DOHH2 (cell line): ENCODE results near the gene ATP2C1.
"Not testable (repeated sequence)": the region's sequence is repeated elsewhere in the genome, so short reads cannot be mapped to it uniquely, and the experiment has no call there.

Experiments
- H3F3A ChIP-seq: fragments of 200-600 bp; sonication (generic), shearing (Covaris generic); 2 replicates; pipeline ENCODE4 v1.6.0; 2016; ENCODE audit warnings: antibody characterized with exemption, mild to moderate bottlenecking; ENCODE audit not compliant: control insufficient read depth, insufficient read depth
- H3K27ac ChIP-seq: fragments of 200-600 bp; sonication (generic); 2 replicates; pipeline ENCODE4 v1.5.1; 2014; ENCODE audit warnings: low read depth, mild to moderate bottlenecking, low read length, moderate library complexity
- H3K27me3 ChIP-seq: fragments of 200-600 bp; sonication (generic); 2 replicates; pipeline ENCODE4 v1.6.1; 2014; ENCODE audit warnings: mild to moderate bottlenecking, low read length, mixed read lengths; ENCODE audit not compliant: control insufficient read depth
- H3K36me3 ChIP-seq: fragments of 200-600 bp; sonication (generic); 2 replicates; pipeline ENCODE4 v1.6.1; 2014; ENCODE audit warnings: mild to moderate bottlenecking, low read length, moderate library complexity, mixed read lengths; ENCODE audit not compliant: control insufficient read depth
- H3K4me1 ChIP-seq: fragments of 200-600 bp; sonication (generic); 2 replicates; pipeline ENCODE4 v1.6.1; 2014; ENCODE audit warnings: mild to moderate bottlenecking, low read length, mixed read lengths; ENCODE audit not compliant: control insufficient read depth
- H3K4me2 ChIP-seq: fragments of 200-600 bp; sonication (generic); 2 replicates; pipeline ENCODE4 v1.6.0; 2014; ENCODE audit warnings: mild to moderate bottlenecking, low read length, moderate library complexity
- H3K4me3 ChIP-seq: fragments of 200-600 bp; sonication (generic); 2 replicates; pipeline ENCODE4 v1.5.1; 2014; ENCODE audit warnings: mild to moderate bottlenecking, low read length, mixed read lengths
- H3K79me2 ChIP-seq: fragments of 200-600 bp; sonication (generic); 2 replicates; pipeline ENCODE4 v1.6.1; 2014; ENCODE audit warnings: mild to moderate bottlenecking, low read length, mixed read lengths; ENCODE audit not compliant: control insufficient read depth
- H3K9me2 ChIP-seq: fragments of 200-600 bp; sonication (generic); replicated peaks from 2 replicates; pipeline ENCODE4 v1.6.1; 2014; ENCODE audit warnings: mild to moderate bottlenecking, low read length, mixed read lengths; ENCODE audit not compliant: control insufficient read depth
- H3K9me3 ChIP-seq: fragments of 200-600 bp; sonication (generic); 2 replicates; pipeline ENCODE4 v1.6.1; 2014; ENCODE audit warnings: antibody characterized with exemption, low read length, mixed read lengths; ENCODE audit not compliant: control insufficient read depth, insufficient read depth
- H4K20me1 ChIP-seq: fragments of 200-600 bp; sonication (generic); 2 replicates; pipeline ENCODE4 v1.6.0; 2014; ENCODE audit warnings: low read depth, mild to moderate bottlenecking, antibody characterized with exemption, low read length, moderate library complexity; ENCODE audit not compliant: control insufficient read depth, insufficient read depth
- CTCF ChIP-seq: fragments of 200-600 bp; sonication (generic); IDR thresholded peaks from one replicate; pipeline ENCODE4 v1.5.1; 2014; ENCODE audit warnings: antibody characterized with exemption, mild to moderate bottlenecking, low read depth, low read length; ENCODE audit not compliant: poor library complexity, severe bottlenecking
- EZH2phosphoT487 ChIP-seq: fragments of 200-600 bp; sonication (generic); IDR thresholded peaks from 2 replicates; pipeline ENCODE4 v1.6.1; 2017; ENCODE audit warnings: borderline replicate concordance, mild to moderate bottlenecking, antibody characterized with exemption, low read length, moderate library complexity, mixed read lengths

ATP2C1 gene

DNA sequence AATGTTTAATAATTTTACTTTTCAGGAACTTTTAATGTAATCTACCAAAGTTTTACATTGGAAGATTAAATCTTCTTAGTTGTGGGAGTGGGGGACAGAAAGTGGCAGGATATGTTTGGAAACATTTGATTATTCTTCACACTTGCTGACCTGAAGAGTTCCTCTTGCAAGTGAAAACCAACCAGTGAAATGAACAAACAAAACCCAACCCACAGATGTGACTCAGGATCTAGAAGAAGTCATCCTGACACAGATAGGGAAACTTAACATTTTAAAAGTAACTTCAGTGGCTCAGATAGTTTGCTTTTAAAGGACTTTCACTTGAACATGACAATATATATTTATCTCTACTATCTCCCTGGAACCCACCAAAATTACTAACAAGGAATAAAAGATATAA is 77.3 kb downstream of the ATP2C1 start:
- Histone ChIP-seq H3K4me3 (no peak overlapping the region), H3K9me3 (no peaks in the 10 kb centered on the region), H3K36me3 (peaks cover 36% of the 10 kb centered on the region), H3K4me2 (no peak overlapping the region), H3K27me3 (no peaks in the 10 kb centered on the region), H3F3A (no peaks in the 10 kb centered on the region), H4K20me1 (no peaks in the 10 kb centered on the region), H3K27ac (no peak overlapping the region), H3K79me2 (no peaks in the 10 kb centered on the region), H3K9me2 (no peaks in the 10 kb centered on the region), H3K4me1 (no peaks in the 10 kb centered on the region)
- TF ChIP-seq CTCF: no peak

DNA sequence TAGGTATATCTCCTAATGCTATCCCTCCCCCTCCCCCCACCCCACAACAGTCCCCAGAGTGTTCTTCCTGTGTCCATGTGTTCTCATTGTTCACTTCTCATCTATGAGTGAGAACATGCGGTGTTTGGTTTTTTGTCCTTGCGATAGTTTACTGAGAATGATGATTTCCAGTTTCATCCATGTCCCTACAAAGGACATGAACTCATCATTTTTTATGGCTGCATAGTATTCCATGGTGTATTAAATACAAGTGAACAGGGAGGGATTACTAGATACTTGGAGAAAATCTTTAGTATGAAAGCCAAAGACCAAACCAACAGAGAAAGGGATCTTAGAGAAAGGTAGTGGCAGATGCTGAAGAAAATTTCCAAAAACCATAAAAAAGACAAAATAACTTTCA is 78.7 kb downstream of the ATP2C1 start:
- not testable (repeated sequence) for H3K4me1 ChIP-seq, H3K27ac ChIP-seq, H3K27me3 ChIP-seq, H3K4me3 ChIP-seq, H4K20me1 ChIP-seq, H3K79me2 ChIP-seq, H3K4me2 ChIP-seq, H3K9me3 ChIP-seq, H3F3A ChIP-seq, H3K9me2 ChIP-seq
- H3K36me3 ChIP-seq: peaks cover 29% of the 10 kb centered on the region

DNA sequence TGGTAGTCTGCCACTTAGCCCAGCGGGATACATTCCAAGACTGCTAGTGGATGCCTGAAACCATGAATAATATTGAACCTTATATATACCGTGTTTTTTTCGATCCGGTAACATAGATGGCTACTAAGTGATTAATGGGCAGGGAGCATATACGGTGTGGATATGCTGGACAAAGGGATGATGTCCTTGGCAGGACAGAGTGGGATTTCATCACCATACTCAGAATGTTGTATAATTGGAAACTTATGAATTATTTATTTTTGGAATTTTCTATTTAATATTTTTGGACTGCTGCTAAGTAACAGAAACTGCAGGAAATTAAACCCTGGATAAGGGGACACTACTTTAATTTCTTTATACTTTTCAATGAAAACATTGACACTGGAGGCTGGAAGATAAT is 79.5 kb downstream of the ATP2C1 start:
- H3K4me3 ChIP-seq: no peak overlapping the region
- no peak overlapping the region for H3K4me2 ChIP-seq
- H3K36me3 ChIP-seq: peaks cover 23% of the 10 kb centered on the region
- H3K9me3 ChIP-seq: no peaks in the 10 kb centered on the region
- H3K27me3 ChIP-seq: no peaks in the 10 kb centered on the region
- no peaks in the 10 kb centered on the region for H3K4me1 ChIP-seq
- H3K27ac ChIP-seq: no peak overlapping the region
- H3F3A ChIP-seq: no peaks in the 10 kb centered on the region
- H4K20me1 ChIP-seq: no peaks in the 10 kb centered on the region
- no peaks in the 10 kb centered on the region for H3K79me2 ChIP-seq
- H3K9me2 ChIP-seq: no peaks in the 10 kb centered on the region
- TF ChIP-seq EZH2phosphoT487: no peak
- no peak for TF ChIP-seq CTCF

DNA sequence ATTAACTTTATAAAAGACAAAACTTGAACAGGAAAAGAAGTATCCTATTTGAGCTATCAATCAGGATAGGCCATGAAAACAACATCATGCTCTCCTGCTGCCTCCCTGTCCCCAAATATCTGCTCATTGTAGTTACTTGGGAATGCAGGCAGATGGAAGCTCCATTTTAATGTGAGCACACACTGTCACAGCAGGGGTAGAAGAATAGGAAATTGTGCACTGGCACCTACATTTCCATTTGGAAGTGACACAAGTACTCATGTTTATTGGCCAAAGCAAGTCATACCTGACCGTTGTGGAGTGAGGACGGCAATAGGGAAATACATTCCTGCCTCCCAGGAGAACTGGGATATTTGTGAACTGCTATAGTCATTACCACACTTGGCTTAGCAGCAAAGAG is 80.3 kb downstream of the ATP2C1 start:
- TF ChIP-seq CTCF: no peak
- no peak for TF ChIP-seq EZH2phosphoT487
- Histone ChIP-seq H3K36me3 (peaks cover 19% of the 10 kb centered on the region), H3K4me3 (no peak overlapping the region), H3F3A (no peaks in the 10 kb centered on the region), H3K4me1 (no peaks in the 10 kb centered on the region), H3K4me2 (no peak overlapping the region), H3K27ac (no peak overlapping the region), H3K9me3 (no peaks in the 10 kb centered on the region), H3K79me2 (no peaks in the 10 kb centered on the region), H4K20me1 (no peaks in the 10 kb centered on the region), H3K27me3 (no peaks in the 10 kb centered on the region), H3K9me2 (no peaks in the 10 kb centered on the region)
